Astrocyte (in vitro differentiated cells and primary cell): ENCODE measurements around the gene CCSER1. TPM values are rescaled to one million over a fixed set of nuclear protein-coding genes. Genes with fewer than 3 reads are reported as not detected.
"Not testable (repeated sequence)": the region's sequence is repeated elsewhere in the genome, so short reads cannot be mapped to it uniquely, and the experiment has no call there.

Experiments used
- DNase-seq: peaks from one replicate; pipeline ENCODE4 v3.0.0-alpha.2; 2010; ENCODE audit warnings: low read depth
- FAIRE-seq: peaks from 2 replicates; lab custom pipeline; 2011; peaks lifted over from hg19 to GRCh38; lab: Jason Lieb, UNC
- H2AFZ ChIP-seq: 2 replicates; pipeline ENCODE4 v1.6.0; 2012; ENCODE audit warnings: low read depth, low read length, inconsistent platforms
- H3K27ac ChIP-seq: 2 replicates; pipeline ENCODE4 v1.5.1; 2011; ENCODE audit warnings: low read depth, low read length, inconsistent platforms
- H3K27me3 ChIP-seq: 2 replicates; pipeline ENCODE4 v1.6.0; 2011; ENCODE audit warnings: low read length, inconsistent platforms; ENCODE audit not compliant: insufficient read depth
- H3K36me3 ChIP-seq: 2 replicates; pipeline ENCODE4 v1.5.1; 2011; ENCODE audit warnings: low read length, inconsistent platforms; ENCODE audit not compliant: insufficient read depth
- H3K4me1 ChIP-seq: 2 replicates; pipeline ENCODE4 v1.5.1; 2011; ENCODE audit warnings: low read length, inconsistent platforms; ENCODE audit not compliant: insufficient read depth
- H3K4me2 ChIP-seq: 2 replicates; pipeline ENCODE4 v1.6.0; 2012; ENCODE audit warnings: low read length, inconsistent platforms
- H3K4me3 ChIP-seq: 2 replicates; pipeline ENCODE4 v1.5.1; 2011; ENCODE audit warnings: low read depth, mild to moderate bottlenecking, low read length, inconsistent platforms; ENCODE audit not compliant: insufficient read depth
- H3K79me2 ChIP-seq: 2 replicates; pipeline ENCODE4 v1.6.0; 2012; ENCODE audit warnings: mild to moderate bottlenecking, low read length, inconsistent platforms; ENCODE audit not compliant: insufficient read depth
- H3K9ac ChIP-seq: 2 replicates; pipeline ENCODE4 v1.6.0; 2012; ENCODE audit warnings: mild to moderate bottlenecking, low read length, inconsistent platforms
- H3K9me3 ChIP-seq: 2 replicates; pipeline ENCODE4 v1.5.1; 2012; ENCODE audit warnings: low read depth, mild to moderate bottlenecking, low read length, inconsistent platforms; ENCODE audit not compliant: insufficient read depth
- H4K20me1 ChIP-seq: 2 replicates; pipeline ENCODE4 v1.6.0; 2012; ENCODE audit warnings: low read length, inconsistent platforms; ENCODE audit not compliant: insufficient read depth
- H3K27ac Mint-ChIP-seq: one replicate; pipeline ENCODE4 v1.8.0; 2021; ENCODE audit warnings: mild to moderate bottlenecking, mixed read lengths; ENCODE audit not compliant: unreplicated experiment
- H3K27me3 Mint-ChIP-seq: one replicate; pipeline ENCODE4 v1.8.0; 2021; ENCODE audit warnings: low read depth, mixed read lengths; ENCODE audit not compliant: unreplicated experiment
- H3K36me3 Mint-ChIP-seq: one replicate; pipeline ENCODE4 v1.8.0; 2021; ENCODE audit warnings: low read depth, mixed read lengths; ENCODE audit not compliant: unreplicated experiment
- H3K4me1 Mint-ChIP-seq: one replicate; pipeline ENCODE4 v1.8.0; 2021; ENCODE audit warnings: low read depth, mixed read lengths; ENCODE audit not compliant: unreplicated experiment
- H3K4me3 Mint-ChIP-seq: one replicate; pipeline ENCODE4 v1.8.0; 2021; ENCODE audit warnings: mild to moderate bottlenecking, moderate library complexity, mixed read lengths; ENCODE audit not compliant: unreplicated experiment
- H3K9me3 Mint-ChIP-seq: one replicate; pipeline ENCODE4 v1.8.0; 2021; ENCODE audit warnings: mild to moderate bottlenecking, mixed read lengths; ENCODE audit not compliant: unreplicated experiment
- CTCF ChIP-seq: IDR thresholded peaks from 2 replicates; pipeline ENCODE4 v1.5.1; 2011; ENCODE audit warnings: low read depth, mild to moderate bottlenecking, inconsistent platforms, low read length, moderate library complexity; ENCODE audit not compliant: insufficient read depth
- EZH2 ChIP-seq: IDR thresholded peaks from 2 replicates; pipeline ENCODE4 v1.6.1; 2012; ENCODE audit warnings: mild to moderate bottlenecking, low read length, inconsistent platforms; ENCODE audit not compliant: insufficient read depth
- total RNA-seq: library from RNA; stranded (reverse); gene quantifications from 2 replicates; pipeline ENCODE4 v1.2.1, GENCODE V29; 2021

Gene CCSER1
- total RNA-seq, 1 donor from 2014 or later, result 2.2 TPM

- peak overlapping the region; percentile 59 for H3K4me2 ChIP-seq
- DNase-seq, result peak; percentile 73
- TF ChIP-seq EZH2 (no peak), CTCF (no peak)
Observed at GRCh38 chr4:91325495-91325894, 1198.3 kb downstream of the CCSER1 start.

GRCh38 chr4:91326167-91326566, 1199.0 kb downstream of the CCSER1 start:
- H3K9ac ChIP-seq, H3K27me3 ChIP-seq, DNase-seq, H3K27me3 Mint-ChIP-seq, H3K4me3 Mint-ChIP-seq, H4K20me1 ChIP-seq, H3K79me2 ChIP-seq, H3K9me3 ChIP-seq, H2AFZ ChIP-seq, FAIRE-seq, H3K36me3 ChIP-seq, H3K27ac Mint-ChIP-seq, H3K36me3 Mint-ChIP-seq, H3K4me1 ChIP-seq, H3K4me2 ChIP-seq, H3K4me3 ChIP-seq, H3K4me1 Mint-ChIP-seq: not testable (repeated sequence)
- peaks cover 17% of the 10 kb centered on the region for H3K9me3 Mint-ChIP-seq
- peak overlapping the region; percentile 62 for H3K27ac ChIP-seq

More at GRCh38 chr4:91325495-91325894, 1198.3 kb downstream of the CCSER1 start:
- FAIRE-seq, result no peak
- Mint-ChIP-seq H3K9me3 (peaks cover 17% of the 10 kb centered on the region), H3K27me3 (no peaks in the 10 kb centered on the region), H3K4me3 (no peak overlapping the region), H3K36me3 (peaks cover 2% of the 10 kb centered on the region), H3K27ac (peak overlapping the region; percentile 6), H3K4me1 (peaks cover 3% of the 10 kb centered on the region)
- Histone ChIP-seq H3K36me3 (no peaks in the 10 kb centered on the region), H3K27ac (peak overlapping the region; percentile 62), H3K9me3 (peaks cover 8% of the 10 kb centered on the region), H3K4me3 (no peak overlapping the region), H3K27me3 (no peaks in the 10 kb centered on the region), H3K79me2 (no peaks in the 10 kb centered on the region), H4K20me1 (no peaks in the 10 kb centered on the region), H3K9ac (no peak overlapping the region), H3K4me1 (no peaks in the 10 kb centered on the region), H2AFZ (peak overlapping the region; percentile 20)

GRCh38 chr4:91330555-91331137, 1203.5 kb downstream of the CCSER1 start:
- H4K20me1 ChIP-seq, result no peaks in the 10 kb centered on the region
- no peak overlapping the region for H3K9ac ChIP-seq
- no peak overlapping the region for H2AFZ ChIP-seq
- Mint-ChIP-seq H3K27me3 (no peaks in the 10 kb centered on the region), H3K9me3 (peaks cover 17% of the 10 kb centered on the region), H3K36me3 (peaks cover 2% of the 10 kb centered on the region), H3K4me1 (peaks cover 3% of the 10 kb centered on the region), H3K27ac (no peak overlapping the region), H3K4me3 (no peak overlapping the region)
- peak overlapping the region; percentile 7 for H3K4me2 ChIP-seq
- no peak for FAIRE-seq
- H3K9me3 ChIP-seq, result peaks cover 8% of the 10 kb centered on the region
- TF ChIP-seq CTCF (no peak), EZH2 (no peak)
- no peak overlapping the region for H3K4me3 ChIP-seq
- H3K27ac ChIP-seq, result no peak overlapping the region
- no peaks in the 10 kb centered on the region for H3K36me3 ChIP-seq
- H3K27me3 ChIP-seq, result no peaks in the 10 kb centered on the region
- no peaks in the 10 kb centered on the region for H3K79me2 ChIP-seq
- no peaks in the 10 kb centered on the region for H3K4me1 ChIP-seq
- DNase-seq, result peak; percentile 26
